ENCODE measurements around the gene CST6. TPM values are rescaled to one million over a fixed set of nuclear protein-coding genes. Genes with fewer than 3 reads are reported as not detected.

CST6 gene
- total and polyA plus RNA-seq, 2 of the 13 experiments (the other 11 are each of a cell fraction or from before 2014, with no cell fraction given) = not detected

DNA sequence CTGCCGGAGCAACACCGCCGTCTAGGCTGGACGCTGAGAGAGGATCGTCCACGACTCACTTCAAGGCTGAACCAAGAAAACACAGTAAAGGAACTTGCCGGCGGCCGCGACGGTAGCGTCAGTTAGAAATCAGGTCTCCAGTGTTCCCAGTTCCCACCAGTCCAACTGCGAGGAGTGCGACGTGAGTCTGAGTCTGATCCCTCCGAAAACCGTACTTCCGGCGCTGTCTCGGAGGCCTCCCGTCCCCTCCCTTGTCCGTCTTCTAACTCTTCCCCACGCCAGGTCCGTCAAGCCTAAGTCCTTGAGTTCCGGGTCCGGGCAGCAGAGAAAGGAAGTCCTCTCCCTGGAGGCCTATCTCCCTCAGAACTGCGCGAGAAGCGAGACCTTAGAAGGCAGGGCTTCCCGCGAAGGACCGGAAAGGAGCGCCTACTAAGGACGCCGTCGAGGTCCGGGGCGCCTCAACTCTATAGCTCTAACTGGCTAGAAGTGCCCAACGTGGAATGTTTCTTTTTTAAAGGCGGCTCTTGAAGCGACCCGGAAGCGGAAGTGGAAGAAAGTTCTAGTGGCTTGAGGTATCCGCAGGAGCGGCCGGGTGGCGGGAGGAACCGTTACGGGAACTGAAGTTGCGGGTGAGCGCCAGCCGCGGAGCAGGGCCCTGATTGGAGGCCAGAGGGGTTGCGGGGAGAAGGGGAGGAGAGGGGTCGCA lies 9.7 kb upstream of the CST6 start, which contains the start of the genes BANF1 and EIF1AD (continued):
- TF ChIP-seq, protein P1, sequence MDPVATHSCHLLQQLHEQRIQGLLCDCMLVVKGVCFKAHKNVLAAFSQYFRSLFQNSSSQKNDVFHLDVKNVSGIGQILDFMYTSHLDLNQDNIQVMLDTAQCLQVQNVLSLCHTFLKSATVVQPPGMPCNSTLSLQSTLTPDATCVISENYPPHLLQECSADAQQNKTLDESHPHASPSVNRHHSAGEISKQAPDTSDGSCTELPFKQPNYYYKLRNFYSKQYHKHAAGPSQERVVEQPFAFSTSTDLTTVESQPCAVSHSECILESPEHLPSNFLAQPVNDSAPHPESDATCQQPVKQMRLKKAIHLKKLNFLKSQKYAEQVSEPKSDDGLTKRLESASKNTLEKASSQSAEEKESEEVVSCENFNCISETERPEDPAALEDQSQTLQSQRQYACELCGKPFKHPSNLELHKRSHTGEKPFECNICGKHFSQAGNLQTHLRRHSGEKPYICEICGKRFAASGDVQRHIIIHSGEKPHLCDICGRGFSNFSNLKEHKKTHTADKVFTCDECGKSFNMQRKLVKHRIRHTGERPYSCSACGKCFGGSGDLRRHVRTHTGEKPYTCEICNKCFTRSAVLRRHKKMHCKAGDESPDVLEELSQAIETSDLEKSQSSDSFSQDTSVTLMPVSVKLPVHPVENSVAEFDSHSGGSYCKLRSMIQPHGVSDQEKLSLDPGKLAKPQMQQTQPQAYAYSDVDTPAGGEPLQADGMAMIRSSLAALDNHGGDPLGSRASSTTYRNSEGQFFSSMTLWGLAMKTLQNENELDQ (CRISPR knock-in tag; IDR thresholded peaks at IDR 0.05; ENCODE audit: borderline replicate concordance) = no peak
- TF ChIP-seq POLR2AphosphoS5 (IDR thresholded peaks at IDR 0.05; ENCODE audit: low read depth, low read length) (peak; percentile 88), STAG1 (CRISPR knock-in tag; IDR thresholded peaks at IDR 0.05) (no peak), NR3C1 (CRISPR knock-in tag; IDR thresholded peaks at IDR 0.05) (no peak), GATA4 (IDR thresholded peaks at IDR 0.05; ENCODE audit: borderline replicate concordance, low read depth) (no peak; the same call in none of the 2 replicates), ETV5 (CRISPR knock-in tag; IDR thresholded peaks at IDR 0.05; ENCODE audit: borderline replicate concordance) (peak; percentile 91), ZNF367 (CRISPR knock-in tag; IDR thresholded peaks at IDR 0.05; ENCODE audit: borderline replicate concordance) (no peak), SP5 (CRISPR knock-in tag; IDR thresholded peaks at IDR 0.05; ENCODE audit: borderline replicate concordance, low read depth) (peak; percentile 87), EHMT2 (IDR thresholded peaks at IDR 0.05; ENCODE audit: borderline replicate concordance, low read depth, low read length) (peak; percentile 75; the same call in 1 of the 2 replicates), ZNF652 (CRISPR knock-in tag; IDR thresholded peaks at IDR 0.05; ENCODE audit: borderline replicate concordance, low read depth) (no peak), ZNF383 (CRISPR knock-in tag; IDR thresholded peaks at IDR 0.05; ENCODE audit: borderline replicate concordance) (peak; percentile 67; the same call in 1 of the 2 replicates), SP140L (CRISPR knock-in tag; IDR thresholded peaks at IDR 0.05; ENCODE audit: borderline replicate concordance) (no peak), ZBTB42 (CRISPR knock-in tag; IDR thresholded peaks at IDR 0.05) (no peak), TRIM24 (CRISPR knock-in tag; IDR thresholded peaks at IDR 0.05) (no peak), ZNF124 (CRISPR knock-in tag; IDR thresholded peaks at IDR 0.05) (peak; percentile 94), ATRX (CRISPR knock-in tag; IDR thresholded peaks at IDR 0.05; ENCODE audit: borderline replicate concordance) (no peak)
- TF ChIP-seq, protein P2, sequence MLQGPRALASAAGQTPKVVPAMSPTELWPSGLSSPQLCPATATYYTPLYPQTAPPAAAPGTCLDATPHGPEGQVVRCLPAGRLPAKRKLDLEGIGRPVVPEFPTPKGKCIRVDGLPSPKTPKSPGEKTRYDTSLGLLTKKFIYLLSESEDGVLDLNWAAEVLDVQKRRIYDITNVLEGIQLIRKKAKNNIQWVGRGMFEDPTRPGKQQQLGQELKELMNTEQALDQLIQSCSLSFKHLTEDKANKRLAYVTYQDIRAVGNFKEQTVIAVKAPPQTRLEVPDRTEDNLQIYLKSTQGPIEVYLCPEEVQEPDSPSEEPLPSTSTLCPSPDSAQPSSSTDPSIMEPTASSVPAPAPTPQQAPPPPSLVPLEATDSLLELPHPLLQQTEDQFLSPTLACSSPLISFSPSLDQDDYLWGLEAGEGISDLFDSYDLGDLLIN (CRISPR knock-in tag; IDR thresholded peaks at IDR 0.05; ENCODE audit: borderline replicate concordance) = no peak
- TF ChIP-seq, protein P3, sequence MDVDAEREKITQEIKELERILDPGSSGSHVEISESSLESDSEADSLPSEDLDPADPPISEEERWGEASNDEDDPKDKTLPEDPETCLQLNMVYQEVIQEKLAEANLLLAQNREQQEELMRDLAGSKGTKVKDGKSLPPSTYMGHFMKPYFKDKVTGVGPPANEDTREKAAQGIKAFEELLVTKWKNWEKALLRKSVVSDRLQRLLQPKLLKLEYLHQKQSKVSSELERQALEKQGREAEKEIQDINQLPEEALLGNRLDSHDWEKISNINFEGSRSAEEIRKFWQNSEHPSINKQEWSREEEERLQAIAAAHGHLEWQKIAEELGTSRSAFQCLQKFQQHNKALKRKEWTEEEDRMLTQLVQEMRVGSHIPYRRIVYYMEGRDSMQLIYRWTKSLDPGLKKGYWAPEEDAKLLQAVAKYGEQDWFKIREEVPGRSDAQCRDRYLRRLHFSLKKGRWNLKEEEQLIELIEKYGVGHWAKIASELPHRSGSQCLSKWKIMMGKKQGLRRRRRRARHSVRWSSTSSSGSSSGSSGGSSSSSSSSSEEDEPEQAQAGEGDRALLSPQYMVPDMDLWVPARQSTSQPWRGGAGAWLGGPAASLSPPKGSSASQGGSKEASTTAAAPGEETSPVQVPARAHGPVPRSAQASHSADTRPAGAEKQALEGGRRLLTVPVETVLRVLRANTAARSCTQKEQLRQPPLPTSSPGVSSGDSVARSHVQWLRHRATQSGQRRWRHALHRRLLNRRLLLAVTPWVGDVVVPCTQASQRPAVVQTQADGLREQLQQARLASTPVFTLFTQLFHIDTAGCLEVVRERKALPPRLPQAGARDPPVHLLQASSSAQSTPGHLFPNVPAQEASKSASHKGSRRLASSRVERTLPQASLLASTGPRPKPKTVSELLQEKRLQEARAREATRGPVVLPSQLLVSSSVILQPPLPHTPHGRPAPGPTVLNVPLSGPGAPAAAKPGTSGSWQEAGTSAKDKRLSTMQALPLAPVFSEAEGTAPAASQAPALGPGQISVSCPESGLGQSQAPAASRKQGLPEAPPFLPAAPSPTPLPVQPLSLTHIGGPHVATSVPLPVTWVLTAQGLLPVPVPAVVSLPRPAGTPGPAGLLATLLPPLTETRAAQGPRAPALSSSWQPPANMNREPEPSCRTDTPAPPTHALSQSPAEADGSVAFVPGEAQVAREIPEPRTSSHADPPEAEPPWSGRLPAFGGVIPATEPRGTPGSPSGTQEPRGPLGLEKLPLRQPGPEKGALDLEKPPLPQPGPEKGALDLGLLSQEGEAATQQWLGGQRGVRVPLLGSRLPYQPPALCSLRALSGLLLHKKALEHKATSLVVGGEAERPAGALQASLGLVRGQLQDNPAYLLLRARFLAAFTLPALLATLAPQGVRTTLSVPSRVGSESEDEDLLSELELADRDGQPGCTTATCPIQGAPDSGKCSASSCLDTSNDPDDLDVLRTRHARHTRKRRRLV (CRISPR knock-in tag; IDR thresholded peaks at IDR 0.05) = 0 out of 2 replicates have a peak, but pooled peaks have one; percentile 28

Measured in HepG2 (cell line).